ENCODE data around the gene PFKL. TPM values are rescaled to one million over a fixed set of nuclear protein-coding genes. Genes with fewer than 3 reads are reported as not detected.

The PFKL gene
- total and polyA plus RNA-seq, 2 of the 8 experiments (the other 6 are each of a cell fraction or from before 2014, with no cell fraction given), result 80.2 to 82.3 TPM

GRCh38 chr21:44271558-44272283, 28.1 kb upstream of the PFKL start:
- peak overlapping the region; percentile 57 for H4K8ac ChIP-seq (ENCODE audit: extremely low read depth, insufficient read depth, low read length)
- H2BK12ac ChIP-seq (ENCODE audit: low read depth, low read length), result 0 out of 2 replicates have a peak overlapping the region, but pooled peaks have one; percentile 17
- FAIRE-seq (no peak), DNase-seq (ENCODE audit: low read depth in 1 of 2, low spot score in 2 of 2) (no peak)
- H3K9ac ChIP-seq (replicated peaks in 1 of 4; ENCODE audit: extremely low read depth in 1 of 4, low read depth in 3 of 4, low read length in 3 of 4), result no peak overlapping the region
- no peaks in the 10 kb centered on the region for H4K20me1 ChIP-seq (replicated peaks in 1 of 2; ENCODE audit: control insufficient read depth in 1 of 2, insufficient read depth in 2 of 2, low read length in 2 of 2)
- no peak overlapping the region for H2BK120ac ChIP-seq (replicated peaks; ENCODE audit: low read depth, low read length)
- H3K14ac ChIP-seq (ENCODE audit: insufficient read length), result no peak overlapping the region
- H3K36me3 ChIP-seq (ENCODE audit: control insufficient read depth in 2 of 4, insufficient read depth in 4 of 4, low read length in 3 of 4), result no peaks in the 10 kb centered on the region
- POLR2A ChIA-PET (ENCODE audit: partially characterized antibody), result no interaction called here
- peak overlapping the region; percentile 38 for H3K4ac ChIP-seq (replicated peaks; ENCODE audit: insufficient read length, low read depth, low read length)
- H2BK15ac ChIP-seq (ENCODE audit: low read length), result no peak overlapping the region
- H3K27me3 ChIP-seq (replicated peaks in 1 of 4; ENCODE audit: control insufficient read depth in 3 of 4, extremely low read depth in 1 of 4, insufficient read depth in 3 of 4, low read length in 3 of 4), result no peaks in the 10 kb centered on the region
- no peak overlapping the region for H4K91ac ChIP-seq (replicated peaks; ENCODE audit: insufficient read length, low read length)
- H2AFZ ChIP-seq (ENCODE audit: low read length), result peak overlapping the region; percentile 22; the same call in 1 of the 2 replicates
- no peak for TF ChIP-seq CEBPB (IDR thresholded peaks at IDR 0.05; ENCODE audit: low read depth, low read length)
- TF ChIP-seq BACH1 (IDR thresholded peaks at IDR 0.05; ENCODE audit: low read length), result no peak
- TF ChIP-seq SP1 (IDR thresholded peaks at IDR 0.05; ENCODE audit: low read depth, low read length), result no peak
- TF ChIP-seq TAF7 (optimal IDR thresholded peaks at IDR 0.05; ENCODE audit: borderline replicate concordance, low read depth, low read length), result no peak
- TF ChIP-seq, protein P1, sequence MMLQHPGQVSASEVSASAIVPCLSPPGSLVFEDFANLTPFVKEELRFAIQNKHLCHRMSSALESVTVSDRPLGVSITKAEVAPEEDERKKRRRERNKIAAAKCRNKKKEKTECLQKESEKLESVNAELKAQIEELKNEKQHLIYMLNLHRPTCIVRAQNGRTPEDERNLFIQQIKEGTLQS (IDR thresholded peaks at IDR 0.05; ENCODE audit: insufficient read depth, low read depth, low read length), result no peak
- TF ChIP-seq CBX8 (IDR thresholded peaks at IDR 0.05; ENCODE audit: borderline replicate concordance, low read depth, low read length), result no peak
- TF ChIP-seq POU5F1 (IDR thresholded peaks at IDR 0.05; ENCODE audit: low read depth, low read length), result no peak
- TF ChIP-seq SIX5 (IDR thresholded peaks at IDR 0.05; ENCODE audit: low read depth, low read length), result no peak
- TF ChIP-seq SAP30 (IDR thresholded peaks at IDR 0.05; ENCODE audit: insufficient read depth, insufficient replicate concordance, low read length), result no peak
- no peak for TF ChIP-seq KDM1A (IDR thresholded peaks at IDR 0.05; ENCODE audit: borderline replicate concordance, low read length)
- TF ChIP-seq CHD1 (IDR thresholded peaks at IDR 0.05; ENCODE audit: low read depth, low read length), result no peak
- no peak for TF ChIP-seq EZH2 (IDR thresholded peaks at IDR 0.05; ENCODE audit: low read depth, low read length, severe bottlenecking)
- TF ChIP-seq ZNF274 (IDR thresholded peaks at IDR 0.05; ENCODE audit: borderline replicate concordance, extremely low read depth, low read length), result no peak
- 85% methylated on average over 17 of the region's 18 CpGs; no CpG with 5 or more reads in 1 of the 2 experiments for WGBS, 2 experiments (ENCODE audit: extremely low coverage in 1 of 2, insufficient coverage in 1 of 2, insufficient read length in 1 of 2, insufficient replicate concordance in 2 of 2, low coverage in 1 of 2, low lambda C conversion rate in 2 of 2, missing lambda C conversion rate in 1 of 2)
- H2BK5ac ChIP-seq (ENCODE audit: low read depth, low read length), result no peak overlapping the region
- CTCF ChIA-PET (ENCODE audit: partially characterized antibody), result interaction anchor here (1.7 kb wide), 1 partner anchor 26 kb away, joined by 7 read pairs; no protein-coding TSS in a partner anchor
- no peaks in the 10 kb centered on the region; a peak in 2 of 7 replicates for H3K4me1 ChIP-seq (replicated peaks in 1 of 4; ENCODE audit: control insufficient read depth in 3 of 4, insufficient read depth in 4 of 4, low read length in 3 of 4)
- H3K4me3 ChIP-seq (ENCODE audit: extremely low read depth in 1 of 4, insufficient read depth in 2 of 4, low read depth in 3 of 4, low read length in 4 of 4), result no peak overlapping the region
- no peaks in the 10 kb centered on the region for H3K79me1 ChIP-seq (ENCODE audit: low read depth, low read length)
- H3K23ac ChIP-seq (ENCODE audit: insufficient read length), result no peak overlapping the region
- no peak overlapping the region for H2AK5ac ChIP-seq (ENCODE audit: low read depth, low read length)
- H3K56ac ChIP-seq (replicated peaks; ENCODE audit: insufficient read length, low read depth, low read length), result no peak overlapping the region
- no peak overlapping the region for H3K18ac ChIP-seq (ENCODE audit: extremely low read depth, low read length)
- H3K23me2 ChIP-seq (ENCODE audit: low read depth, low read length), result no peaks in the 10 kb centered on the region; the same call in 1 of the 2 replicates
- no peaks in the 10 kb centered on the region for H3K9me3 ChIP-seq (ENCODE audit: insufficient read depth in 2 of 2, low read depth in 1 of 2, low read length in 1 of 2)
- no peaks in the 10 kb centered on the region for H3K79me2 ChIP-seq (ENCODE audit: control insufficient read depth in 1 of 2, insufficient read depth in 2 of 2, low read length in 2 of 2)
- no peak overlapping the region for H4K5ac ChIP-seq (ENCODE audit: insufficient read length, low read depth, low read length)
- no peak overlapping the region for H3K27ac ChIP-seq (ENCODE audit: low read depth, low read length)
- no peak overlapping the region for H3K4me2 ChIP-seq (ENCODE audit: insufficient read depth in 1 of 2, low read depth in 2 of 2, low read length in 2 of 2)
- no peak overlapping the region for H2BK20ac ChIP-seq (ENCODE audit: low read length)

All from H1 (cell line).